HepG2 (cell line): ENCODE data around the gene ARHGEF1. TPM values are rescaled to one million over a fixed set of nuclear protein-coding genes. Genes with fewer than 3 reads are reported as not detected.

Source experiments
- KAT2B ChIP-seq: fragments of 150-350 bp; IDR thresholded peaks from 2 replicates; pipeline ENCODE4 v1.6.1; 2014; ENCODE audit warnings: low read depth, low read length, borderline replicate concordance
- PCBP2 ChIP-seq: fragments of 200-400 bp; formaldehyde crosslinking; optimal IDR thresholded peaks from 2 replicates; pipeline ENCODE3; 2018; ENCODE audit warnings: low read length, low read depth; ENCODE audit not compliant: poor library complexity, severe bottlenecking
- PTBP1 ChIP-seq: fragments of 200-400 bp; formaldehyde crosslinking; IDR thresholded peaks from 2 replicates; pipeline ENCODE4 v1.6.1; 2018; ENCODE audit warnings: low read length, low read depth; ENCODE audit not compliant: poor library complexity, severe bottlenecking
- U2AF2 ChIP-seq: fragments of 200-400 bp; formaldehyde crosslinking; IDR thresholded peaks from 2 replicates; pipeline ENCODE4 v1.6.1; 2017; ENCODE audit warnings: low read depth, mild to moderate bottlenecking, low read length
- ZFP62 ChIP-seq: sonication (generic); formaldehyde crosslinking; IDR thresholded peaks from 2 replicates; pipeline ENCODE4 v1.4.0; 2020; ENCODE audit warnings: missing genetic modification reagents
- ZIK1 ChIP-seq: sonication (generic); formaldehyde crosslinking; IDR thresholded peaks from 2 replicates; pipeline ENCODE4 v1.5.0; 2020; ENCODE audit warnings: mild to moderate bottlenecking, low read depth, missing genetic modification reagents, borderline replicate concordance
- ZNF282 ChIP-seq: fragments of 450-650 bp; IDR thresholded peaks from 2 replicates; pipeline ENCODE4 v1.6.1; 2018; ENCODE audit not compliant: partially characterized antibody
- ZNF367 ChIP-seq: sonication (generic); formaldehyde crosslinking; IDR thresholded peaks from 2 replicates; pipeline ENCODE4 v1.4.0; 2020; ENCODE audit warnings: missing genetic modification reagents, borderline replicate concordance
- ZNF703 ChIP-seq: sonication (generic); formaldehyde crosslinking; IDR thresholded peaks from 2 replicates; pipeline ENCODE4 v1.5.1; 2020; ENCODE audit warnings: missing genetic modification reagents, mild to moderate bottlenecking, moderate library complexity, borderline replicate concordance
- ZNF780A ChIP-seq: sonication (generic); formaldehyde crosslinking; IDR thresholded peaks from 2 replicates; pipeline ENCODE4 v1.8.0; 2022; ENCODE audit warnings: mild to moderate bottlenecking, missing genetic modification reagents, moderate library complexity
- polyA plus RNA-seq, 8 experiments: library from polyadenylated mRNA; depleted of rRNA in 3 of 8; stranded (reverse) in 7 of 8; unstranded in 1 of 8; fragments of >200 nt; fragmentation: Illumina TruSeq in 4 of 8; extraction: Trizol in 4 of 8; gene quantifications; 2 replicates each; pipeline versions ENCODE4 v1.2.1 to v1.2.3, GENCODE V29; 2011 to 2016; ENCODE audit warnings: low read depth in 4 of 8, missing spikeins in 1 of 8, mixed read lengths in 1 of 8; ENCODE audit not compliant: insufficient read depth in 1 of 8
- total RNA-seq, 5 experiments: library from RNA; depleted of rRNA; stranded (reverse); fragments of >200 nt; fragmentation: Illumina TruSeq; extraction: Trizol; gene quantifications; 2 replicates each; pipeline ENCODE4 v1.2.3, GENCODE V29; 2016; ENCODE audit warnings: low read depth in 1 of 5
- TF ChIP-seq, protein P1 (sequence below): sonication (generic); formaldehyde crosslinking; IDR thresholded peaks from 2 replicates; pipeline ENCODE4 v1.4.0; 2020; ENCODE audit warnings: missing genetic modification reagents
- TF ChIP-seq, protein P2 (sequence below): sonication (generic); formaldehyde crosslinking; IDR thresholded peaks from 2 replicates; pipeline ENCODE4 v1.5.1; 2020; ENCODE audit warnings: missing genetic modification reagents, mild to moderate bottlenecking, borderline replicate concordance
- TF ChIP-seq, protein P3 (sequence below): sonication (generic); formaldehyde crosslinking; conservative IDR thresholded peaks from 2 replicates; pipeline ENCODE4 v1.8.1; 2023; ENCODE audit warnings: missing genetic modification reagents
- TF ChIP-seq, protein P4 (sequence below): sonication (generic); formaldehyde crosslinking; IDR thresholded peaks from 2 replicates; pipeline ENCODE4 v1.5.0; 2020; ENCODE audit warnings: mild to moderate bottlenecking, missing genetic modification reagents
- TF ChIP-seq, protein P5 (sequence below): sonication (generic); formaldehyde crosslinking; IDR thresholded peaks from 2 replicates; pipeline ENCODE4; 2020; ENCODE audit warnings: missing genetic modification reagents, mild to moderate bottlenecking, borderline replicate concordance

Gene ARHGEF1
- total and polyA plus RNA-seq, 2 of the 13 experiments (the other 11 are each of a cell fraction or from before 2014, with no cell fraction given) = 33.7 to 34.7 TPM

DNA sequence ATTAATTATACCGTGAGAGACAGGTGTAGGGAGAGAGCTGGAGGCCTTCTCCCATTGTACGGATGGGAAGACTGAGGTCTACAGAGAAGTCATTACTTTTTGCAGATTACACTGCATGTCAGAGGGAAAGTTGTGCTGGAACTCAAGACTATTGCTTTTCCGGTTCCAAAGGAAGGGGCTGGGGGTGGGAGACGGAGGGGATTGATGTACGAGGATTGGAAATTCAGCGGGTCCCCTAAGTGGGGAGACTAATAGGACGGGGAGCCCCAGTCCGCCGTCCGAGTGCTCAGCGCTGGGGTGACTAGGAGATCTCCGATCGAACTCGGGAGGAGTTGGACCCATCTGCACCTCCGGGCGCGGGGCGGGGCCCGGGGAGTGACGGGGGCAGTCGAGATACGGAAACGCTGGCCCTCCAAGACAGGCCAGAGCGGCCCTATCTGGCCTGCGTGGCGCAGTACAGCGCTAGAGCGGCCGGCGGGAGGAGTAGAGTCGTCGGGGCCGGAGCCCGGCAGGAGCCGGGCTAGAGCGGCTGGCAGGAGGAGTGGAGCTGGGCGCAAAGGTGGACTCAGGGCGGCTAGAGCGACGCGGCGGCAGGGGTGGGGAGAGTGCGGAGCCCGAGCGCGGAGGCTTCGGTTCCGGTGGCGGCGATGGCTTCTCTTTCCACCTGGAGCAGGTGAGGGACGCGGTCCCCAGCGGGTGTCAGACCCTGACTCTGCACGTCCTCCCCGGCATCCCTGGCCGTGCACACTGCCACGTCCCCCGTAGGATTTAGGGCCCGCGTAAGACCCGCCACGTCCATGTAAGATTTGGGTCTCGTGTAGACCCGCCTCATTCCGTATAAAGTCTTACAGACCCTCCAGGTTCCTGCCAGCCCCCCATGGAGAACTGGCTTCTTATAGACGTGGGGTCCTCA is 1.1 kb downstream of the ARHGEF1 start (continued):
- TF ChIP-seq, protein P1, sequence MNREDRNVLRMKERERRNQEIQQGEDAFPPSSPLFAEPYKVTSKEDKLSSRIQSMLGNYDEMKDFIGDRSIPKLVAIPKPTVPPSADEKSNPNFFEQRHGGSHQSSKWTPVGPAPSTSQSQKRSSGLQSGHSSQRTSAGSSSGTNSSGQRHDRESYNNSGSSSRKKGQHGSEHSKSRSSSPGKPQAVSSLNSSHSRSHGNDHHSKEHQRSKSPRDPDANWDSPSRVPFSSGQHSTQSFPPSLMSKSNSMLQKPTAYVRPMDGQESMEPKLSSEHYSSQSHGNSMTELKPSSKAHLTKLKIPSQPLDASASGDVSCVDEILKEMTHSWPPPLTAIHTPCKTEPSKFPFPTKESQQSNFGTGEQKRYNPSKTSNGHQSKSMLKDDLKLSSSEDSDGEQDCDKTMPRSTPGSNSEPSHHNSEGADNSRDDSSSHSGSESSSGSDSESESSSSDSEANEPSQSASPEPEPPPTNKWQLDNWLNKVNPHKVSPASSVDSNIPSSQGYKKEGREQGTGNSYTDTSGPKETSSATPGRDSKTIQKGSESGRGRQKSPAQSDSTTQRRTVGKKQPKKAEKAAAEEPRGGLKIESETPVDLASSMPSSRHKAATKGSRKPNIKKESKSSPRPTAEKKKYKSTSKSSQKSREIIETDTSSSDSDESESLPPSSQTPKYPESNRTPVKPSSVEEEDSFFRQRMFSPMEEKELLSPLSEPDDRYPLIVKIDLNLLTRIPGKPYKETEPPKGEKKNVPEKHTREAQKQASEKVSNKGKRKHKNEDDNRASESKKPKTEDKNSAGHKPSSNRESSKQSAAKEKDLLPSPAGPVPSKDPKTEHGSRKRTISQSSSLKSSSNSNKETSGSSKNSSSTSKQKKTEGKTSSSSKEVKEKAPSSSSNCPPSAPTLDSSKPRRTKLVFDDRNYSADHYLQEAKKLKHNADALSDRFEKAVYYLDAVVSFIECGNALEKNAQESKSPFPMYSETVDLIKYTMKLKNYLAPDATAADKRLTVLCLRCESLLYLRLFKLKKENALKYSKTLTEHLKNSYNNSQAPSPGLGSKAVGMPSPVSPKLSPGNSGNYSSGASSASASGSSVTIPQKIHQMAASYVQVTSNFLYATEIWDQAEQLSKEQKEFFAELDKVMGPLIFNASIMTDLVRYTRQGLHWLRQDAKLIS = no peak
- TF ChIP-seq, protein P2, sequence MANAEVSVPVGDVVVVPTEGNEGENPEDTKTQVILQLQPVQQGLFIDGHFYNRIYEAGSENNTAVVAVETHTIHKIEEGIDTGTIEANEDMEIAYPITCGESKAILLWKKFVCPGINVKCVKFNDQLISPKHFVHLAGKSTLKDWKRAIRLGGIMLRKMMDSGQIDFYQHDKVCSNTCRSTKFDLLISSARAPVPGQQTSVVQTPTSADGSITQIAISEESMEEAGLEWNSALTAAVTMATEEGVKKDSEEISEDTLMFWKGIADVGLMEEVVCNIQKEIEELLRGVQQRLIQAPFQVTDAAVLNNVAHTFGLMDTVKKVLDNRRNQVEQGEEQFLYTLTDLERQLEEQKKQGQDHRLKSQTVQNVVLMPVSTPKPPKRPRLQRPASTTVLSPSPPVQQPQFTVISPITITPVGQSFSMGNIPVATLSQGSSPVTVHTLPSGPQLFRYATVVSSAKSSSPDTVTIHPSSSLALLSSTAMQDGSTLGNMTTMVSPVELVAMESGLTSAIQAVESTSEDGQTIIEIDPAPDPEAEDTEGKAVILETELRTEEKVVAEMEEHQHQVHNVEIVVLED (CRISPR knock-in tag) = peak; percentile 90
- no peak for TF ChIP-seq ZNF780A
- TF ChIP-seq KAT2B = no peak
- TF ChIP-seq, protein P3, sequence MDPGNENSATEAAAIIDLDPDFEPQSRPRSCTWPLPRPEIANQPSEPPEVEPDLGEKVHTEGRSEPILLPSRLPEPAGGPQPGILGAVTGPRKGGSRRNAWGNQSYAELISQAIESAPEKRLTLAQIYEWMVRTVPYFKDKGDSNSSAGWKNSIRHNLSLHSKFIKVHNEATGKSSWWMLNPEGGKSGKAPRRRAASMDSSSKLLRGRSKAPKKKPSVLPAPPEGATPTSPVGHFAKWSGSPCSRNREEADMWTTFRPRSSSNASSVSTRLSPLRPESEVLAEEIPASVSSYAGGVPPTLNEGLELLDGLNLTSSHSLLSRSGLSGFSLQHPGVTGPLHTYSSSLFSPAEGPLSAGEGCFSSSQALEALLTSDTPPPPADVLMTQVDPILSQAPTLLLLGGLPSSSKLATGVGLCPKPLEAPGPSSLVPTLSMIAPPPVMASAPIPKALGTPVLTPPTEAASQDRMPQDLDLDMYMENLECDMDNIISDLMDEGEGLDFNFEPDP = no peak
- no peak for TF ChIP-seq ZNF282
- TF ChIP-seq PTBP1 = no peak
- TF ChIP-seq ZNF367 = no peak
- 0 out of 2 replicates have a peak, but pooled peaks have one; percentile 15 for TF ChIP-seq ZFP62 (CRISPR knock-in tag)
- TF ChIP-seq PCBP2 = no peak
- TF ChIP-seq ZNF703 (CRISPR knock-in tag) = no peak
- TF ChIP-seq, protein P4, sequence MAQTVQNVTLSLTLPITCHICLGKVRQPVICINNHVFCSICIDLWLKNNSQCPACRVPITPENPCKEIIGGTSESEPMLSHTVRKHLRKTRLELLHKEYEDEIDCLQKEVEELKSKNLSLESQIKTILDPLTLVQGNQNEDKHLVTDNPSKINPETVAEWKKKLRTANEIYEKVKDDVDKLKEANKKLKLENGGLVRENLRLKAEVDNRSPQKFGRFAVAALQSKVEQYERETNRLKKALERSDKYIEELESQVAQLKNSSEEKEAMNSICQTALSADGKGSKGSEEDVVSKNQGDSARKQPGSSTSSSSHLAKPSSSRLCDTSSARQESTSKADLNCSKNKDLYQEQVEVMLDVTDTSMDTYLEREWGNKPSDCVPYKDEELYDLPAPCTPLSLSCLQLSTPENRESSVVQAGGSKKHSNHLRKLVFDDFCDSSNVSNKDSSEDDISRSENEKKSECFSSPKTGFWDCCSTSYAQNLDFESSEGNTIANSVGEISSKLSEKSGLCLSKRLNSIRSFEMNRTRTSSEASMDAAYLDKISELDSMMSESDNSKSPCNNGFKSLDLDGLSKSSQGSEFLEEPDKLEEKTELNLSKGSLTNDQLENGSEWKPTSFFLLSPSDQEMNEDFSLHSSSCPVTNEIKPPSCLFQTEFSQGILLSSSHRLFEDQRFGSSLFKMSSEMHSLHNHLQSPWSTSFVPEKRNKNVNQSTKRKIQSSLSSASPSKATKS (CRISPR knock-in tag) = no peak
- no peak; the same call in 1 of the 2 replicates for TF ChIP-seq ZIK1
- TF ChIP-seq, protein P5, sequence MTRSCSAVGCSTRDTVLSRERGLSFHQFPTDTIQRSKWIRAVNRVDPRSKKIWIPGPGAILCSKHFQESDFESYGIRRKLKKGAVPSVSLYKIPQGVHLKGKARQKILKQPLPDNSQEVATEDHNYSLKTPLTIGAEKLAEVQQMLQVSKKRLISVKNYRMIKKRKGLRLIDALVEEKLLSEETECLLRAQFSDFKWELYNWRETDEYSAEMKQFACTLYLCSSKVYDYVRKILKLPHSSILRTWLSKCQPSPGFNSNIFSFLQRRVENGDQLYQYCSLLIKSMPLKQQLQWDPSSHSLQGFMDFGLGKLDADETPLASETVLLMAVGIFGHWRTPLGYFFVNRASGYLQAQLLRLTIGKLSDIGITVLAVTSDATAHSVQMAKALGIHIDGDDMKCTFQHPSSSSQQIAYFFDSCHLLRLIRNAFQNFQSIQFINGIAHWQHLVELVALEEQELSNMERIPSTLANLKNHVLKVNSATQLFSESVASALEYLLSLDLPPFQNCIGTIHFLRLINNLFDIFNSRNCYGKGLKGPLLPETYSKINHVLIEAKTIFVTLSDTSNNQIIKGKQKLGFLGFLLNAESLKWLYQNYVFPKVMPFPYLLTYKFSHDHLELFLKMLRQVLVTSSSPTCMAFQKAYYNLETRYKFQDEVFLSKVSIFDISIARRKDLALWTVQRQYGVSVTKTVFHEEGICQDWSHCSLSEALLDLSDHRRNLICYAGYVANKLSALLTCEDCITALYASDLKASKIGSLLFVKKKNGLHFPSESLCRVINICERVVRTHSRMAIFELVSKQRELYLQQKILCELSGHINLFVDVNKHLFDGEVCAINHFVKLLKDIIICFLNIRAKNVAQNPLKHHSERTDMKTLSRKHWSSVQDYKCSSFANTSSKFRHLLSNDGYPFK = peak; percentile 90; the same call in 1 of the 2 replicates
- TF ChIP-seq U2AF2 = no peak
